Omental fat pad (tissue), 4 donors: ENCODE data around the gene NCOA5. TPM values are rescaled to one million over a fixed set of nuclear protein-coding genes. Genes with fewer than 3 reads are reported as not detected.

Experiments
- ATAC-seq: fragments of 150-250 bp; one replicate; pipeline ENCODE4 v1.9.1; 2016; ENCODE audit warnings: mild to moderate bottlenecking, moderate library complexity; ENCODE audit not compliant: low FRiP score
- DNase-seq: peaks from one replicate; pipeline ENCODE4 v3.0.0-alpha.2; 2019; ENCODE audit warnings: low spot score
- total RNA-seq, 4 donors: library from RNA; depleted of rRNA; stranded (reverse); fragments of >200 nt; gene quantifications; one replicate each; pipeline ENCODE4 v1.1.0, GENCODE V29; 2016
- TF ChIP-seq, protein P1 (sequence below), 3 donors: fragments of 450-650 bp; IDR thresholded peaks; one replicate each; pipeline ENCODE4 v1.5.1; 2016 to 2017; ENCODE audit warnings: antibody characterized with exemption in 3 of 3, mild to moderate bottlenecking in 3 of 3, moderate library complexity in 2 of 3

The NCOA5 gene
- total RNA-seq, 4 donors from 2014 or later = 19.3 to 41.1 (median 23.2) TPM

GRCh38 chr20:46062151-46062550 is 27.6 kb downstream of the NCOA5 start:
- TF ChIP-seq, protein P1, sequence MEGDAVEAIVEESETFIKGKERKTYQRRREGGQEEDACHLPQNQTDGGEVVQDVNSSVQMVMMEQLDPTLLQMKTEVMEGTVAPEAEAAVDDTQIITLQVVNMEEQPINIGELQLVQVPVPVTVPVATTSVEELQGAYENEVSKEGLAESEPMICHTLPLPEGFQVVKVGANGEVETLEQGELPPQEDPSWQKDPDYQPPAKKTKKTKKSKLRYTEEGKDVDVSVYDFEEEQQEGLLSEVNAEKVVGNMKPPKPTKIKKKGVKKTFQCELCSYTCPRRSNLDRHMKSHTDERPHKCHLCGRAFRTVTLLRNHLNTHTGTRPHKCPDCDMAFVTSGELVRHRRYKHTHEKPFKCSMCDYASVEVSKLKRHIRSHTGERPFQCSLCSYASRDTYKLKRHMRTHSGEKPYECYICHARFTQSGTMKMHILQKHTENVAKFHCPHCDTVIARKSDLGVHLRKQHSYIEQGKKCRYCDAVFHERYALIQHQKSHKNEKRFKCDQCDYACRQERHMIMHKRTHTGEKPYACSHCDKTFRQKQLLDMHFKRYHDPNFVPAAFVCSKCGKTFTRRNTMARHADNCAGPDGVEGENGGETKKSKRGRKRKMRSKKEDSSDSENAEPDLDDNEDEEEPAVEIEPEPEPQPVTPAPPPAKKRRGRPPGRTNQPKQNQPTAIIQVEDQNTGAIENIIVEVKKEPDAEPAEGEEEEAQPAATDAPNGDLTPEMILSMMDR (IDR thresholded peaks at IDR 0.05) = no peak
- no peak for DNase-seq
- no peak for ATAC-seq

DNA sequence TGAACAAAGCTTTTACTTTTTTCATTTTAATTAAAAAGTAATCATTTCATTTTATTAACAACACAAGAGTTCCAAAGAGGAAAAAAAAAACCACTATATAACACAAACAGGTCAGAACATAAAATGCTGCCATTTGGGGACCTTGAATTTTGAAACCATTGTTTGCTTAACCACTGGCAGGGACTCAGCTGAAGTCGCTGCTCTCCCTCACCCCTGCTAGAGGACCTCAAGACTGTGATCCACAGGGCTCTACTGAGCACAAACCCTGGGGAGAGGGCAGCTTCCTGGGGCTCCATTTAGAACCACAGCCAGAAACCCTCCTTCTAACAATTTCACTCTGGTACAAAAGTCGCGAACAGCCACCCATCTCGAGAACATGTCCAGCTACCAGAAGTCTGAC is 28.8 kb downstream of the NCOA5 start:
- no peak for ATAC-seq
- DNase-seq = no peak
- TF ChIP-seq, protein P1 (IDR thresholded peaks at IDR 0.05) = no peak

GRCh38 chr20:46060301-46060881 is 29.4 kb downstream of the NCOA5 start:
- DNase-seq = no peak
- no peak for ATAC-seq
- TF ChIP-seq, protein P1 (IDR thresholded peaks at IDR 0.05) = no peak

DNA sequence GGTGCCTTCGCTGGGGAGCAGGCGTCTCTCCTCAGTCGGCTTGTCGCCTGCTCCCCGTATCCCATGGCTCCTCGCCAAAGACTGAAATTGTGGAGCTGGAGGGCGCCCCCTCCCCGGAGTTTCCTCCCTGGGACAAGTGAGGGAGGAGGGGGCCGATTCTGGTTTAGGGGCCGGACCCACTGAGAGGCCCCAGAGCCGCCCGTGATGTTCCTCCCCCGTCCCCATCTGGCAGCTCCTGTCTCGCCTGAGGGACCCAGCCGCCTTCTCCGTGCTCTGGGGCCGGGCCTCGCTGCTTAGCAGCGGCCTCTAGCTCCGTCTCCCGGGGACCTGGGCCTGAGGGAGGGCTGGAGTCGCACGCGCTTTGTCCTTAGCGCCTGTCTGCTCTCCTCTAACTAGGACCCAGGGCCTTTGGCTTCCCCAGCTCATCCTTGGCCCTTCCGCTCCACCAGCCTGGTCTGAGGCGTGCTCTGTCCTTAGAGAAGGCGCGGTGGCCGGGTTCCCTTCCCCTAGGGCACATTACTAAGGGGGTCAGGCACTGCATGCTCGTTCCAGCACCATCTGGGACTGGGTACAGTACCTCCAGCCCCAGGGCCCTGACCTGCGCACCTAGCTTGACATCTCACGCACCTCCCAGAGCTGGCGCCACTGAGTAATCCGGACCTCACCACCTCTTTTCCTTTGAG is 31.0 kb downstream of the NCOA5 start:
- DNase-seq = no peak

GRCh38 chr20:46057856-46058598 is 31.7 kb downstream of the NCOA5 start:
- TF ChIP-seq, protein P1 (IDR thresholded peaks at IDR 0.05) = no peak
- ATAC-seq (no peak), DNase-seq (no peak)

More for the DNA sequence above, 31.0 kb downstream of the NCOA5 start:
- TF ChIP-seq, protein P1 (IDR thresholded peaks at IDR 0.05) = no peak
- no peak for ATAC-seq

DNA sequence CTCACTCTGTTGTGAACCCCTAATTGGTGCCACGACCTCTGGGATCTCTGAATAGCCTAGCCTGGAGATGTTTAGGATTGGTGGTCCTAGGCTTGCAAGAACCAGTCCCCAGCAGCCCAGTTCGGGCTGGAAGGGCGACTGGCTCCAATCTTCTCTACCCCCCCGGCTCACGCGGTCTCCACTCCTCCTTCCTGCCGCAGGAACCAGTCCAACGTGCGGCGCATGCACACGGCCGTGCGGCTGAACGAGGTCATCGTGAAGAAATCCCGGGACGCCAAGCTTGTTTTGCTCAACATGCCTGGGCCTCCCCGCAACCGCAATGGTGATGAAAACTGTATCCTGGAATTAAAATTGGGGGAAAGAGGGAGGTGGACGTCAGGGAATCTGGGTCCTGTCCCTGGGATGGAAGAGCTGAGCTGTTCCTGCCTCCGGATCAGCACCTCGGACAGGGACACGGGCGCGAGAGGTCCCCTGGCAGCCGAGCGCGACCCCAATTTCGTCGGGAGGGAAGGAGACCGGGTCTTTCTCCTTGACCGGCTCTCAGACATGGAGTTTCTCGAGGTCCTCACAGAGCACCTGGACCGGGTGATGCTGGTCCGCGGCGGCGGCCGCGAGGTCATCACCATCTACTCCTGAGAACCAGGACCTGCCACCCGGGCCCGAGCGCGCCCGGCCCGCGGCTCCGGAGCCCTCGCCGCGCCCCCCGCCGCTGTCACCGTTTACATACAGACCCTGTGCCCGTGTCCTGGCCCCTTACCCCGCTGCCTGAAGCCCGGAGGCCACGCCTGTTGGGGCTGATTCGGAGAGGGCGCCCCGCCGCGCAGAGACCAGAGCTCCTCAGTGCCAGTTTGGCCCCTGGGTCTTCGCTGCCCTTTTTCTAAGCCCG is 32.5 kb downstream of the NCOA5 start:
- TF ChIP-seq, protein P1 (IDR thresholded peaks at IDR 0.05) = no peak
- ATAC-seq (no peak), DNase-seq (no peak)
